SK-MEL-5 (cell line): ENCODE data around the gene WDR54. TPM values are rescaled to one million over a fixed set of nuclear protein-coding genes. Genes with fewer than 3 reads are reported as not detected.
"Not testable (repeated sequence)": the region's sequence is repeated elsewhere in the genome, so short reads cannot be mapped to it uniquely, and the experiment has no call there.

Source experiments
- DNase-seq: peaks from one replicate; pipeline ENCODE4 v3.0.0-alpha.2; 2016; ENCODE audit warnings: low read depth, low spot score
- in situ Hi-C: cut with HindIII; loops from 2 replicates; pipeline ENCODE4 v1.10.0; 2016; ENCODE audit warnings: low sequenced_read_pairs, high pct_unique_total_duplicates, low pct_unique_long_range_greater_than_20kb
- total RNA-seq: library from RNA; depleted of rRNA; stranded (reverse); fragments of >200 nt; shearing (Covaris generic); gene quantifications from 2 replicates; pipeline ENCODE4 v1.2.3, GENCODE V29; 2014

Gene WDR54
- total RNA-seq, 1 experiment from 2014 or later = 26.9 TPM

- in situ Hi-C loops = no loop called here
- no peak for DNase-seq
Measured at GRCh38 chr2:74393525-74393924, 28.0 kb upstream of the WDR54 start.

GRCh38 chr2:74396149-74396548 lies 25.4 kb upstream of the WDR54 start:
- no peak for DNase-seq
- in situ Hi-C loops = no loop called here

DNA sequence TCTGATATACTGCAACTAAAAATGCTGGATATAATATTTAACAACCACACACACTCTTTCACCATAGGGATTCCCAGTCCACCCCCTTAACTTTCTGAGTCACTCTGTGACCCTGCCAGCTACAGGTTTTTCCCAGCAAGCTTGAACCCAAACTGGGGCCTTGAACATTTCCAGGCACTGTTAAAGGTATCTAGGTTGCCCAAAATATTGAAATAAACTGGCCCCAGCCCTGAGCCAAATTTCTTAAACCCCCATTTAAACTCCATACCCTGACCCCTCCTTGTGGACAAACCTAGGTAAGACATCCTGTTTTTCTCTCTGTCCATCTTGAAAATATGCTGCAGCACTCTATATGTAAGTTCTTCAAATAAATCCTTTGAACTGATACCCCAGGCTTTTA lies 21.7 kb upstream of the WDR54 start:
- peak; percentile 65 for DNase-seq
- in situ Hi-C loops = no loop called here

GRCh38 chr2:74401891-74402290 lies 19.6 kb upstream of the WDR54 start:
- no peak for DNase-seq
- in situ Hi-C loops = no loop called here

GRCh38 chr2:74406035-74406434 lies 15.5 kb upstream of the WDR54 start:
- in situ Hi-C loops = no loop called here
- no peak for DNase-seq

DNA sequence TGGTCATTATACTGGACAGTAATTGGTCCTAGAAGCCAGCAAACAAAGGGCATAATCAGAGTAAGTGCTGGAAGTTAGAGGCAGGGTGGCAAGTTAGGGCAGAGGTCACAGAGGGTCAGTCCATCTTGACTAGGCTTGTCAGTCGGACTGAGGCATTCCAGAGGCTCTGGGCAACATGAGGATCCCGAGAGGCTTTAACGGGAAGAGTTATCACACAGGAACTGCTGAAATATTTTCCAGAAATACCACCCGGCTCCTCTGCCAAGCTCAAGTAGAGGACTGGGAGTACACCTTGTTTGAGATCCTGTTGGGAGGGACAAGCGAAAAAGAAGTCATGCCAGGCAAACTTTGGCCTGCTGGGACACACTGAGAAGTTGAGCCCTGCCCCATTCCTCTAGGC lies 13.8 kb upstream of the WDR54 start:
- in situ Hi-C loops = no loop called here
- no peak for DNase-seq

- in situ Hi-C loops = no loop called here
- no peak for DNase-seq
Measured at GRCh38 chr2:74413001-74413698, 8.4 kb upstream of the WDR54 start.

GRCh38 chr2:74414441-74414840 lies 7.1 kb upstream of the WDR54 start:
- in situ Hi-C loops = no loop called here
- no peak for DNase-seq

- in situ Hi-C loops = no loop called here
- DNase-seq = no peak
Measured at GRCh38 chr2:74414881-74415761, 6.4 kb upstream of the WDR54 start.

DNA sequence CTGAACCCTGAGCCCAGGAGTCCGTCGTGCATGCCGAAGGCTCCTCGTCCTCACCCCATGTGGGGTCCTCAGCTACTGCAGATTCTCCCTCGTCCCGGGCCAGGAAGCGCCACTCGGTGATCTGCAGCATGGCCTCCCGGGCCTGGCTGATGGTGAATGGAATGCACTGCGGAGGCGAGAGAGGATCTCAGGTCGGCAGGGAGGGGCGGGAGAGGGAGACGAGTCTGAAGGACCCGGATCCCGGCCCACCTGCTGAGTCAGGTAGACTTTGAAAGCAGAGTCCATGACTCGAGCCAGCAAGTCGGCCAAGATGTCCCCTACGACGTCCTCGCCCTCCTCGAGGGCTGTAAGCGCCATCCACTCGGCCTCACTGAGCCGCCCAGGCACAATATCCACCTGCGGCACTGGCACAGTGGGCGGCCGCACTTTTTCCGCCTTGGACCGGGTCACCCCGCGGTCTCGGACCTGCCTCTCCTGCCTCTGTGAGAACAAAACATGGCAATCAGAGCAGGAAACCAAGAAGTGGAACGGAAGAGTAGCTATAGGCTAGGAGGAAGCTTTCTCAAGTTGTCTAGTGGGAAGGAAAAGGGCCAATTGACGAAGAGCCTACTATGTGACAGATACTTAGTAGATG lies 5.7 kb upstream of the WDR54 start:
- no peak for DNase-seq
- in situ Hi-C loops = no loop called here

GRCh38 chr2:74416778-74417177 lies 4.8 kb upstream of the WDR54 start:
- in situ Hi-C loops = no loop called here
- DNase-seq = peak; percentile 22

GRCh38 chr2:74417197-74417596 lies 4.3 kb upstream of the WDR54 start:
- in situ Hi-C loops = no loop called here
- no peak for DNase-seq

DNA sequence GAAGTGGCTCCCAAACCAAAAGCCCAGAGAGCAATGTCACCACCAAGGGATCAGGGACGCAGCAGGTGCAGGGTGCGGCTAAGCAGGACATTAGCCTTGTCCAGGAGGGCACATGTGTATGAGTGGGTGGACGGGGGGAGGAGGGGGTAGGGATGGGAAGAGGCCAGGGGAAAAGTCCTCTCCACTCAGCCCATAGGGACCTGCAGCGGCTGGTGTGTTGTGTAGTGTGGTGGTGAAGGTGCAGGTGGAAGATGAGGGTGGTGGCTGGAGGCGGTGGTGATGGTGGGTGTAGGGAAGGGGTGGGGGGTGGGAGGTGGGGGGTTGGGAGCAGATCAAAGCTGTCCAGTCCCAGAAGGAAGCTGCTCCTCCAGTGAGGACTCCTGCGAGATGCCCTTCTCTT lies 3.8 kb upstream of the WDR54 start:
- in situ Hi-C loops = no loop called here
- no peak for DNase-seq

DNA sequence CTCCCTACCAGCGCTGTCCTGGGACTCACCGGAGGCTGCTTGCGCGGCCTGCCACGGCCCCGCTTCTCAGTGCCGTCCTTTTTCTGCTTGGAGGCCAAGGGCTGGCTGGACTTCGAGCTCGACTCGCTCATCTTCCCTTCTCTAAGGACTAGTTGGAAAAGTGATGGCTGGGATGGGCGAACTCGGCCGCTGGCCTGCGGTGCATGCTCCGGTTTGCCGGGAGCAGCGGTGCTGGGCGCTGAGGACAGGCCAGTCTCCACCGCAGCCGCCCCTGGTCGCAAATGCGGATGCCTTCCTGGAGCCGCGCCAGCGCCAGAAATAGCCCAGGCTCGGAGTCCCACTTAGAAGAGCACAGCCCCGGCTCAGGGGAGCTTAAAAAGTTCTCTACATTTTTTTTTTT lies 3.2 kb upstream of the WDR54 start:
- in situ Hi-C loops = no loop called here
- DNase-seq = no peak

GRCh38 chr2:74419345-74419744 lies 2.2 kb upstream of the WDR54 start:
- in situ Hi-C loops = no loop called here
- no peak for DNase-seq

DNA sequence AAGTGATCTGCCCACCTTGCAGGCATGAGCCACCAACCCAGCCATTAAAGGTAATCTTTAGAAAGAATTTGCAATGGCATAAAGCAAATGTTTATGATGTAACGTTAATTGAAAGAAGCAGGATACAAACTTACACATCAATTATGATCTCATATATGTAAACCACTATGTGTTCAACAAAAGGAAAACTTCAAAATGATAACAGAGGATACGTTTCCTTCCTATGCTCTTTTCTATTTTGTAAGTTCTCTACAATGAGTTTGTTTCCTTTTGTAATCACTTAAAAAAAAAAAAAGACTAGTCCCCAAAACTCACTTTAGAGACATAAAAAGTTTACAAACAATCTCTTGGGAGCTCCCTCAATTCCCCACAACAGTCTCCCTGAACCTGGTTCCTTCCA lies 1.5 kb upstream of the WDR54 start:
- no peak for DNase-seq

DNA sequence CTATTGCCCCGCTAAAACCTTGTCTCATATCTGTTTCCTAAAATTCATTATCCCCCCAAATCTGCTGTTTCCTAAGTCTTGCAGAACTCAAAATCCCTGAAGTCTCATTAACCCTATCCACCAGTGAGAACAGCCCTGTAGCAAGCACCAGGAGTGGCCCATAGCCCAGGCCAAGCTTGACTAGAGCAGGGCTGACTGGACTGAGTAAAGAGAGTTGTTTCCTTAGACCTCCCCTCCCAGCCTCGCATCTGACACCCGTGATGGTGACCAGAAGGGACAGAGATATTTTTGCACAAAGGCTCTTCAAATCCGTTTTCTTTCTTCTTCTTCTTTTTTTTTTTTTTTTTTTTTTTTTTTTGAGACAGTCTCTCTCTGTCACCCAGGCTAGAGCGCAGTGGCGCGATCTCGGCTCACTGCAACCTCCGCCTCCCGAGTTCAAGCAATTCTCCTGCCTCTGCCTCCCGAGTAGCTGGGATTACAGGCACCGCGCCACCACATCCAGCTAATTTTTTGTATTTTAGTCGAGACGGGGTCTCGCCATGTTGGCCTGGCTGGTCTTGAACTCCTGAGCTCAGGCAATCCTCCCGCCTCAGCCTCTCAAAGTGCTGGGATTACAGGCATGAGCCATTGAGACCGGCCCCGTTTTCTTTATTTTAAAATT lies 957 bp upstream of the WDR54 start:
- in situ Hi-C loops, DNase-seq: not testable (repeated sequence)

More for the DNA sequence above, 1.5 kb upstream of the WDR54 start:
- in situ Hi-C loops = no loop called here
